ENCODE results near the gene SEC24B. TPM values are rescaled to one million over a fixed set of nuclear protein-coding genes. Genes with fewer than 3 reads are reported as not detected.

Gene SEC24B
- total RNA-seq, 1 experiment from 2014 or later: 17.6 TPM

- no peak for DNase-seq (ENCODE audit: low read depth, low spot score)
- Histone ChIP-seq H3K27ac (ENCODE audit: low read length) (no peak overlapping the region), H3K27me3 (ENCODE audit: control insufficient read depth, insufficient read depth, low read length) (no peaks in the 10 kb centered on the region), H3K4me3 (ENCODE audit: low read depth in 2 of 2, low read length in 2 of 2) (no peak overlapping the region), H3K4me1 (ENCODE audit: control insufficient read depth, insufficient read depth, low read length) (no peaks in the 10 kb centered on the region), H3K36me3 (ENCODE audit: control insufficient read depth, insufficient read depth, low read length) (peaks cover 12% of the 10 kb centered on the region; the same call in 1 of the 2 replicates), H3K9me3 (ENCODE audit: control insufficient read depth, insufficient read depth, low read depth, low read length) (no peaks in the 10 kb centered on the region)
- intact Hi-C loops (cut with micrococcal nuclease; ENCODE audit: unreplicated experiment): no loop called here
- in situ Hi-C loops (cut with HindIII; ENCODE audit: low pct_unique_long_range_greater_than_20kb, low sequenced_read_pairs): no loop called here
- TF ChIP-seq REST (IDR thresholded peaks at IDR 0.05; ENCODE audit: insufficient read depth in 1 of 2, low read depth in 2 of 2, low read length in 1 of 2): no peak
- no peak for TF ChIP-seq TCF7L2 (IDR thresholded peaks at IDR 0.05; ENCODE audit: low read depth, low read length)
- no peak for TF ChIP-seq SIN3A (IDR thresholded peaks at IDR 0.05; ENCODE audit: borderline replicate concordance, insufficient read depth, low read depth, low read length)
- no peak for TF ChIP-seq POLR2AphosphoS5 (IDR thresholded peaks at IDR 0.05; ENCODE audit: low read depth, low read length)
- TF ChIP-seq CTCF (IDR thresholded peaks at IDR 0.05): no peak
- CTCF ChIA-PET: no interaction called here
- POLR2A ChIA-PET: no interaction called here
- BruUV-seq (replicated peaks): no TSS peak
- no peak for ATAC-seq
These were observed 73.3 kb downstream of the SEC24B start for GRCh38 chr4:109506890-109507289.

GRCh38 chr4:109510687-109511086, 77.1 kb downstream of the SEC24B start:
- Histone ChIP-seq H3K4me3 (ENCODE audit: low read depth in 2 of 2, low read length in 2 of 2) (no peak overlapping the region), H3K27ac (ENCODE audit: low read length) (no peak overlapping the region), H3K9me3 (ENCODE audit: control insufficient read depth, insufficient read depth, low read depth, low read length) (no peaks in the 10 kb centered on the region), H3K27me3 (ENCODE audit: control insufficient read depth, insufficient read depth, low read length) (no peaks in the 10 kb centered on the region), H3K4me1 (ENCODE audit: control insufficient read depth, insufficient read depth, low read length) (no peaks in the 10 kb centered on the region), H3K36me3 (ENCODE audit: control insufficient read depth, insufficient read depth, low read length) (peaks cover 17% of the 10 kb centered on the region; the same call in 1 of the 2 replicates)
- CTCF ChIA-PET: no interaction called here
- DNase-seq (ENCODE audit: low read depth, low spot score) (no peak), ATAC-seq (no peak)
- TF ChIP-seq SIN3A (IDR thresholded peaks at IDR 0.05; ENCODE audit: borderline replicate concordance, insufficient read depth, low read depth, low read length): no peak
- no peak for TF ChIP-seq TCF7L2 (IDR thresholded peaks at IDR 0.05; ENCODE audit: low read depth, low read length)
- no peak for TF ChIP-seq REST (IDR thresholded peaks at IDR 0.05; ENCODE audit: insufficient read depth in 1 of 2, low read depth in 2 of 2, low read length in 1 of 2)
- TF ChIP-seq CTCF (IDR thresholded peaks at IDR 0.05): no peak
- TF ChIP-seq POLR2AphosphoS5 (IDR thresholded peaks at IDR 0.05; ENCODE audit: low read depth, low read length): no peak
- in situ Hi-C loops (cut with HindIII; ENCODE audit: low pct_unique_long_range_greater_than_20kb, low sequenced_read_pairs) (no loop called here), intact Hi-C loops (cut with micrococcal nuclease; ENCODE audit: unreplicated experiment) (no loop called here)
- no TSS peak for BruUV-seq (replicated peaks)
- POLR2A ChIA-PET: no interaction called here

Data from Panc1 (cell line).